ENCODE results near the gene MRPL4. TPM values are rescaled to one million over a fixed set of nuclear protein-coding genes. Genes with fewer than 3 reads are reported as not detected.

The MRPL4 gene
- total and polyA plus RNA-seq, 2 of the 13 experiments (the other 11 are each of a cell fraction or from before 2014, with no cell fraction given), result 40.6 to 42.5 TPM

- Histone ChIP-seq H3K9me3 (ENCODE audit: low read length) (no peaks in the 10 kb centered on the region), H3K27ac (ENCODE audit: extremely low read length, insufficient read depth, low read length) (no peak overlapping the region), H3K79me2 (ENCODE audit: insufficient read depth, low read length) (no peaks in the 10 kb centered on the region), H3K4me3 (replicated peaks in 1 of 3; ENCODE audit: insufficient read depth in 1 of 3, low read depth in 2 of 3, low read length in 3 of 3) (peak overlapping the region; percentile 52 to 79 (median 62); a peak in 4 of 6 replicates), H4K20me1 (ENCODE audit: insufficient read depth, low read length) (0 out of 2 replicates have a peak, but pooled peaks cover 2% of the 10 kb centered on the region), H3K4me2 (ENCODE audit: low read depth, low read length) (peak overlapping the region; percentile 97), H3K36me3 (replicated peaks in 1 of 2; ENCODE audit: control insufficient read depth in 1 of 2, insufficient read depth in 2 of 2, low read length in 2 of 2) (peaks cover 1 to 2% of the 10 kb centered on the region in 2 experiments; a peak in 3 of 5 replicates), H2AFZ (ENCODE audit: low read length) (no peak overlapping the region), H3K27me3 (ENCODE audit: control insufficient read depth in 1 of 2, insufficient read depth in 2 of 2, low read length in 2 of 2) (peaks cover 0 to 20% of the 10 kb centered on the region in 2 experiments; a peak in 3 of 5 replicates), H3K9ac (ENCODE audit: insufficient read depth, low read depth, low read length) (peak overlapping the region; percentile 28; the same call in 1 of the 2 replicates), H3K4me1 (ENCODE audit: insufficient read depth, low read length) (peaks cover 75% of the 10 kb centered on the region)
- in situ Hi-C loops (cut with HindIII; ENCODE audit: extremely low pct_ligation_motif_present, low pct_unique_long_range_greater_than_20kb) (no loop called here), intact Hi-C loops (cut with micrococcal nuclease; ENCODE audit: unreplicated experiment) (no loop called here)
- FAIRE-seq, result no peak
- WGBS (ENCODE audit: low lambda C conversion rate), result 2% methylated on average over 30 of the region's 30 CpGs
- DNase-seq (ENCODE audit: low spot score), result no peak
- peak; percentile 1; the same call in 1 of the 3 replicates for ATAC-seq
- POLR2A ChIA-PET, result interaction anchor here (1.5 to 7.3 kb wide), 5 partner anchors 19 to 92 kb away, joined by 3 to 149 read pairs (median 5); partner anchors contain the start of genes ICAM1 and RAVER1
- no TSS peak for BruUV-seq (replicated peaks)
- CTCF ChIA-PET (ENCODE audit: low intra/inter-chr PET ratio, low total read pairs), result no interaction called here
- 0 out of 2 replicates have a peak, but pooled peaks have one; percentile 29 for TF ChIP-seq MTERF4 (CRISPR knock-in tag; IDR thresholded peaks at IDR 0.05)
- no peak for TF ChIP-seq CHD2 (IDR thresholded peaks at IDR 0.05; ENCODE audit: low read depth, low read length)
- no peak for TF ChIP-seq ATF4 (CRISPR knock-in tag; IDR thresholded peaks at IDR 0.05)
- no peak for TF ChIP-seq ARHGAP35 (CRISPR knock-in tag; IDR thresholded peaks at IDR 0.05; ENCODE audit: borderline replicate concordance)
- TF ChIP-seq SIX4 (CRISPR knock-in tag; IDR thresholded peaks at IDR 0.05), result no peak
- TF ChIP-seq GATA4 (IDR thresholded peaks at IDR 0.05; ENCODE audit: borderline replicate concordance, low read depth), result no peak
- TF ChIP-seq FLYWCH1 (CRISPR knock-in tag; IDR thresholded peaks at IDR 0.05), result 0 out of 2 replicates have a peak, but pooled peaks have one; percentile 28
- no peak for TF ChIP-seq ZNF530 (CRISPR knock-in tag; IDR thresholded peaks at IDR 0.05; ENCODE audit: low read depth)
- no peak for TF ChIP-seq ZNF331 (CRISPR knock-in tag; IDR thresholded peaks at IDR 0.05)
- no peak for TF ChIP-seq TAF15 (IDR thresholded peaks at IDR 0.05; ENCODE audit: low read depth, low read length, poor library complexity, severe bottlenecking)
- TF ChIP-seq HNRNPLL (IDR thresholded peaks at IDR 0.05; ENCODE audit: low read depth, low read length, poor library complexity, severe bottlenecking), result no peak
- no peak for TF ChIP-seq ARID4A (CRISPR knock-in tag; IDR thresholded peaks at IDR 0.05; ENCODE audit: borderline replicate concordance)
- TF ChIP-seq UBTF (CRISPR knock-in tag; IDR thresholded peaks at IDR 0.05), result no peak
Measured at GRCh38 chr19:10290357-10290875, 38.4 kb downstream of the MRPL4 start.

Data from HepG2 (cell line).